HepG2 (cell line): ENCODE measurements around the gene CREBBP. TPM values are rescaled to one million over a fixed set of nuclear protein-coding genes. Genes with fewer than 3 reads are reported as not detected.
A peak's percentile ranks its signal among the peaks of the same experiment; 100 is the strongest.

Experiments
- ATAC-seq: fragments of 200-7000 bp; cut with Tn5 transposase; 3 replicates; pipeline ENCODE4 v1.9.1; 2020; ENCODE audit warnings: mild to moderate bottlenecking, moderate library complexity
- BruUV-seq: library from RNA; stranded (reverse); fragments of 400-500 nt; replicated peaks from 2 replicates; lab custom pipeline; 2021; lab: Mats Ljungman, UMichigan
- CTCF ChIA-PET: fragments of 300-600 bp; formaldehyde crosslinking; extraction: SDS; loops from one replicate; lab custom pipeline; 2021; ENCODE audit warnings: low total read pairs, inconsistent platforms, low intra/inter-chr PET ratio; lab: Yijun Ruan, JAX
- POLR2A ChIA-PET: fragments of 350-600 bp; sonication (Branson Sonifier 250); formaldehyde crosslinking; loops from one replicate; lab custom pipeline; 2020; ENCODE audit warnings: antibody characterized with exemption, inconsistent platforms; lab: Yijun Ruan, JAX
- DNase-seq: peaks from one replicate; pipeline ENCODE4 v3.0.0-alpha.2; 2015; ENCODE audit warnings: low spot score
- FAIRE-seq: peaks from 3 replicates; lab custom pipeline; 2011; peaks lifted over from hg19 to GRCh38; lab: Jason Lieb, UNC
- H2AFZ ChIP-seq: one replicate; pipeline ENCODE4 v1.6.1; 2011; ENCODE audit warnings: low read length, inconsistent platforms
- H3K27ac ChIP-seq: fragments of 300-600 bp; 3 replicates; pipeline ENCODE4 v1.8.0; 2011; ENCODE audit warnings: mixed run types, mild to moderate bottlenecking, mixed read lengths, low read length, inconsistent platforms; ENCODE audit not compliant: insufficient read depth; ENCODE audit errors: extremely low read length
- H3K27me3 ChIP-seq, 2 experiments: fragments of 200-600 bp in 1 of 2; 2 replicates in 1 of 2; 3 replicates in 1 of 2; pipeline versions ENCODE4 v1.6.0 to v1.8.0; 2011; ENCODE audit warnings: low read length in 2 of 2, mild to moderate bottlenecking in 2 of 2, moderate library complexity in 2 of 2, inconsistent platforms in 1 of 2; ENCODE audit not compliant: insufficient read depth in 2 of 2, control insufficient read depth in 1 of 2
- H3K36me3 ChIP-seq, 2 experiments: fragments of 200-600 bp in 1 of 2; replicated peaks in 1 of 2; 2 replicates in 1 of 2; 3 replicates in 1 of 2; pipeline versions ENCODE4 v1.5.1 to v1.8.0; 2011; ENCODE audit warnings: low read length in 2 of 2, inconsistent platforms in 1 of 2; ENCODE audit not compliant: insufficient read depth in 2 of 2, control insufficient read depth in 1 of 2
- H3K4me1 ChIP-seq: 2 replicates; pipeline ENCODE4 v1.5.1; 2012; ENCODE audit warnings: low read length, inconsistent platforms; ENCODE audit not compliant: insufficient read depth
- H3K4me2 ChIP-seq: 2 replicates; pipeline ENCODE4 v1.6.0; 2011; ENCODE audit warnings: low read depth, low read length, inconsistent platforms
- H3K4me3 ChIP-seq, 3 experiments: fragments of 200-600 bp in 1 of 3; sonication (generic), shearing (Covaris generic) in 1 of 3; replicated peaks in 1 of 3; 2 replicates each; pipeline ENCODE4 v1.5.1; 2011 to 2016; ENCODE audit warnings: low read length in 3 of 3, inconsistent platforms in 2 of 3, low read depth in 2 of 3, mild to moderate bottlenecking in 2 of 3, control low read depth in 1 of 3, mixed read lengths in 1 of 3; ENCODE audit not compliant: insufficient read depth in 1 of 3
- H3K79me2 ChIP-seq: one replicate; pipeline ENCODE4 v1.6.1; 2011; ENCODE audit warnings: low read length, inconsistent platforms; ENCODE audit not compliant: insufficient read depth
- H3K9ac ChIP-seq: 2 replicates; pipeline ENCODE4 v1.6.0; 2011; ENCODE audit warnings: mild to moderate bottlenecking, low read depth, low read length, inconsistent platforms; ENCODE audit not compliant: insufficient read depth
- H3K9me3 ChIP-seq: 2 replicates; pipeline ENCODE4 v1.5.1; 2012; ENCODE audit warnings: mild to moderate bottlenecking, low read length
- H4K20me1 ChIP-seq: 2 replicates; pipeline ENCODE4 v1.6.0; 2011; ENCODE audit warnings: inconsistent platforms, mild to moderate bottlenecking, low read length, moderate library complexity; ENCODE audit not compliant: insufficient read depth
- CEBPB ChIP-seq: IDR thresholded peaks from 2 replicates; pipeline ENCODE4 v1.6.1; 2011; ENCODE audit warnings: low read depth, low read length, improper control_type of control experiment, borderline replicate concordance
- CHCHD3 ChIP-seq: sonication (generic); formaldehyde crosslinking; IDR thresholded peaks from 2 replicates; pipeline ENCODE4 v1.8.0; 2022; ENCODE audit warnings: mild to moderate bottlenecking, missing genetic modification reagents, moderate library complexity
- FOSL1 ChIP-seq: sonication (generic); formaldehyde crosslinking; IDR thresholded peaks from 2 replicates; pipeline ENCODE4 v1.9.0; 2021; ENCODE audit warnings: missing genetic modification reagents, borderline replicate concordance
- HNRNPUL1 ChIP-seq: fragments of 200-400 bp; formaldehyde crosslinking; IDR thresholded peaks from 2 replicates; pipeline ENCODE4 v1.6.1; 2017; ENCODE audit warnings: low read depth, mild to moderate bottlenecking, low read length, moderate library complexity
- HOXA7 ChIP-seq: sonication (generic); formaldehyde crosslinking; IDR thresholded peaks from 2 replicates; pipeline ENCODE4 v1.8.1; 2022; ENCODE audit warnings: mild to moderate bottlenecking, missing genetic modification reagents, moderate library complexity
- PAX8 ChIP-seq: sonication (generic); formaldehyde crosslinking; IDR thresholded peaks from 2 replicates; pipeline ENCODE4 v1.8.0; 2022; ENCODE audit warnings: mild to moderate bottlenecking, missing genetic modification reagents, borderline replicate concordance
- POGZ ChIP-seq: sonication (generic); formaldehyde crosslinking; IDR thresholded peaks from 2 replicates; pipeline ENCODE4 v1.4.0; 2020; ENCODE audit warnings: mild to moderate bottlenecking, missing genetic modification reagents
- RFX3 ChIP-seq: IDR thresholded peaks from 2 replicates; pipeline ENCODE4 v1.6.1; 2016; ENCODE audit warnings: missing biosample characterization, missing genetic modification reagents
- SMAD9 ChIP-seq: sonication (generic); formaldehyde crosslinking; IDR thresholded peaks from 2 replicates; pipeline ENCODE4 v1.5.1; 2020; ENCODE audit warnings: mild to moderate bottlenecking, missing genetic modification reagents
- ZBTB1 ChIP-seq: sonication (generic); formaldehyde crosslinking; IDR thresholded peaks from 2 replicates; pipeline ENCODE4 v1.4.0; 2020; ENCODE audit warnings: missing genetic modification reagents, borderline replicate concordance
- ZBTB43 ChIP-seq: sonication (generic); formaldehyde crosslinking; conservative IDR thresholded peaks from 2 replicates; pipeline ENCODE4 v1.4.0; 2020; ENCODE audit warnings: missing genetic modification reagents
- ZMAT3 ChIP-seq: sonication (generic); formaldehyde crosslinking; conservative IDR thresholded peaks from 2 replicates; pipeline ENCODE4 v1.7.0; 2021; ENCODE audit warnings: missing genetic modification reagents
- ZNF160 ChIP-seq: sonication (generic); formaldehyde crosslinking; IDR thresholded peaks from 2 replicates; pipeline ENCODE4 v1.8.0; 2022; ENCODE audit warnings: mild to moderate bottlenecking, inconsistent platforms, missing genetic modification reagents
- ZNF598 ChIP-seq: sonication (generic); formaldehyde crosslinking; IDR thresholded peaks from 2 replicates; pipeline ENCODE4 v1.5.1; 2020; ENCODE audit warnings: mild to moderate bottlenecking, missing genetic modification reagents, borderline replicate concordance
- WGBS: methylation state at CpG from one replicate; pipeline ENCODE4 v1.1.6; 2017; ENCODE audit warnings: low lambda C conversion rate; 5-methylcytosine and 5-hydroxymethylcytosine counted together
- in situ Hi-C: cut with HindIII; loops from 2 replicates; pipeline ENCODE4 v1.10.0; 2017; ENCODE audit warnings: low pct_unique_long_range_greater_than_20kb; ENCODE audit not compliant: extremely low pct_ligation_motif_present
- intact Hi-C: fragments of 100-400 bp; cut with micrococcal nuclease; formaldehyde crosslinking; loops from one replicate; pipeline ENCODE4 v1.10.0; 2022; ENCODE audit not compliant: unreplicated experiment
- polyA plus RNA-seq, 8 experiments: library from polyadenylated mRNA; depleted of rRNA in 3 of 8; stranded (reverse) in 7 of 8; unstranded in 1 of 8; fragments of >200 nt; fragmentation: Illumina TruSeq in 4 of 8; extraction: Trizol in 4 of 8; gene quantifications; 2 replicates each; pipeline versions ENCODE4 v1.2.1 to v1.2.3, GENCODE V29; 2011 to 2016; ENCODE audit warnings: low read depth in 4 of 8, missing spikeins in 1 of 8, mixed read lengths in 1 of 8; ENCODE audit not compliant: insufficient read depth in 1 of 8
- total RNA-seq, 5 experiments: library from RNA; depleted of rRNA; stranded (reverse); fragments of >200 nt; fragmentation: Illumina TruSeq; extraction: Trizol; gene quantifications; 2 replicates each; pipeline ENCODE4 v1.2.3, GENCODE V29; 2016; ENCODE audit warnings: low read depth in 1 of 5
- TF ChIP-seq, protein P1 (sequence below): IDR thresholded peaks from 2 replicates; pipeline ENCODE4 v1.6.1; 2016; ENCODE audit warnings: missing compliant biosample characterization, missing genetic modification reagents, borderline replicate concordance
- TF ChIP-seq, protein P2 (sequence below): sonication (generic); formaldehyde crosslinking; IDR thresholded peaks from 2 replicates; pipeline ENCODE4 v1.4.0; 2020; ENCODE audit warnings: low read depth, mild to moderate bottlenecking, missing genetic modification reagents

Gene CREBBP
- total and polyA plus RNA-seq, 2 of the 13 experiments (the other 11 are each of a cell fraction or from before 2014, with no cell fraction given), result 5.3 to 10.4 TPM

- in situ Hi-C loops, result no loop called here
- CTCF ChIA-PET, result no interaction called here
- Histone ChIP-seq H3K27me3 (peaks cover 3 to 20% of the 10 kb centered on the region in 2 experiments; a peak in 3 of 5 replicates), H3K4me2 (no peak overlapping the region), H3K4me1 (no peaks in the 10 kb centered on the region), H3K9ac (no peak overlapping the region), H3K4me3 (no peak overlapping the region), H3K9me3 (peaks cover 3% of the 10 kb centered on the region; the same call in 1 of the 2 replicates), H2AFZ (no peak overlapping the region), H3K36me3 (no peaks in the 10 kb centered on the region), H3K27ac (no peak overlapping the region), H3K79me2 (no peaks in the 10 kb centered on the region), H4K20me1 (no peaks in the 10 kb centered on the region)
- POLR2A ChIA-PET, result no interaction called here
- ATAC-seq (no peak), DNase-seq (no peak), FAIRE-seq (no peak)
- TF ChIP-seq CEBPB (peak; percentile 70; the same call in 1 of the 2 replicates), ZMAT3 (CRISPR knock-in tag) (no peak), ZNF598 (CRISPR knock-in tag) (no peak), SMAD9 (CRISPR knock-in tag) (no peak), HNRNPUL1 (no peak), PAX8 (CRISPR knock-in tag) (no peak)
- TF ChIP-seq, protein P1, sequence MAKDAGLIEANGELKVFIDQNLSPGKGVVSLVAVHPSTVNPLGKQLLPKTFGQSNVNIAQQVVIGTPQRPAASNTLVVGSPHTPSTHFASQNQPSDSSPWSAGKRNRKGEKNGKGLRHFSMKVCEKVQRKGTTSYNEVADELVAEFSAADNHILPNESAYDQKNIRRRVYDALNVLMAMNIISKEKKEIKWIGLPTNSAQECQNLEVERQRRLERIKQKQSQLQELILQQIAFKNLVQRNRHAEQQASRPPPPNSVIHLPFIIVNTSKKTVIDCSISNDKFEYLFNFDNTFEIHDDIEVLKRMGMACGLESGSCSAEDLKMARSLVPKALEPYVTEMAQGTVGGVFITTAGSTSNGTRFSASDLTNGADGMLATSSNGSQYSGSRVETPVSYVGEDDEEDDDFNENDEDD (CRISPR knock-in tag), result no peak
- no TSS peak for BruUV-seq
- intact Hi-C loops, result no loop called here
These were observed 44.2 kb upstream of the CREBBP start for GRCh38 chr16:3924763-3925162.

DNA sequence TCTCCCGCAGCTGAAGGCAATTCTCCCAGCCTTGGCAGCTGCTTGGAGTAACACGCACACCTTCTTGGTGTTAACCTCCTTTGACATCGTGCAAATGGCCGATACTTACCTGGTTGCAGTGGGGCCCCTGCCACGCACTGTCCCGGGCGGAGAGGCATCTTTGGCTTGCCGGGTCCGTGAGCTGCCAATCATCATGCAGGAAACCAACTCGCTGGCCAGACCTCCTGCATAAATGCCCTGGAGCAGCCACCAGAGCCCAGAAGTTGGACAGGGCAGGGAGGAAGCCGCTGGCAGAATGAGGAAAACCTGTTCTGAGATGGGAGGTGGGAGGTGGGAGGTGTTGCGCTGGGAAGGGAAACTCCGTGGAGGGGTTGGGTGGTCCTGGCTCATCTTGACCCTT, 41.7 kb upstream of the CREBBP start:
- no peaks in the 10 kb centered on the region for H3K36me3 ChIP-seq
- WGBS, result 38% methylated on average over 7 of the region's 13 CpGs
- H2AFZ ChIP-seq, result no peak overlapping the region
- no peaks in the 10 kb centered on the region for H3K79me2 ChIP-seq
- H4K20me1 ChIP-seq, result no peaks in the 10 kb centered on the region
- ATAC-seq (no peak), DNase-seq (no peak), FAIRE-seq (no peak)
- intact Hi-C loops (no loop called here), in situ Hi-C loops (no loop called here)
- BruUV-seq, result no TSS peak
- no peaks in the 10 kb centered on the region for H3K4me1 ChIP-seq
- H3K27ac ChIP-seq, result no peak overlapping the region
- peaks cover 11% of the 10 kb centered on the region; the same call in 1 of the 2 replicates for H3K9me3 ChIP-seq
- no peak overlapping the region for H3K4me3 ChIP-seq
- ChIA-PET POLR2A (no interaction called here), CTCF (no interaction called here)
- H3K4me2 ChIP-seq, result no peak overlapping the region
- no peak overlapping the region for H3K9ac ChIP-seq
- H3K27me3 ChIP-seq, result peaks cover 3 to 22% of the 10 kb centered on the region in 2 experiments; a peak in 3 of 5 replicates
- TF ChIP-seq ZNF160 (CRISPR knock-in tag) (no peak), FOSL1 (no peak), POGZ (CRISPR knock-in tag) (no peak), RFX3 (CRISPR knock-in tag) (no peak), HOXA7 (CRISPR knock-in tag) (no peak), CHCHD3 (CRISPR knock-in tag) (no peak), ZBTB43 (CRISPR knock-in tag) (no peak), ZBTB1 (CRISPR knock-in tag) (no peak)
- TF ChIP-seq, protein P2, sequence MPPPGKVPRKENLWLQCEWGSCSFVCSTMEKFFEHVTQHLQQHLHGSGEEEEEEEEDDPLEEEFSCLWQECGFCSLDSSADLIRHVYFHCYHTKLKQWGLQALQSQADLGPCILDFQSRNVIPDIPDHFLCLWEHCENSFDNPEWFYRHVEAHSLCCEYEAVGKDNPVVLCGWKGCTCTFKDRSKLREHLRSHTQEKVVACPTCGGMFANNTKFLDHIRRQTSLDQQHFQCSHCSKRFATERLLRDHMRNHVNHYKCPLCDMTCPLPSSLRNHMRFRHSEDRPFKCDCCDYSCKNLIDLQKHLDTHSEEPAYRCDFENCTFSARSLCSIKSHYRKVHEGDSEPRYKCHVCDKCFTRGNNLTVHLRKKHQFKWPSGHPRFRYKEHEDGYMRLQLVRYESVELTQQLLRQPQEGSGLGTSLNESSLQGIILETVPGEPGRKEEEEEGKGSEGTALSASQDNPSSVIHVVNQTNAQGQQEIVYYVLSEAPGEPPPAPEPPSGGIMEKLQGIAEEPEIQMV (CRISPR knock-in tag), result no peak
